Measurements from ENCODE around the gene DYNLT1. TPM values are rescaled to one million over a fixed set of nuclear protein-coding genes. Genes with fewer than 3 reads are reported as not detected.
"Not testable (repeated sequence)": the region's sequence is repeated elsewhere in the genome, so short reads cannot be mapped to it uniquely, and the experiment has no call there.

Gene DYNLT1
- total RNA-seq, 1 donor = 54.3 TPM

DNA sequence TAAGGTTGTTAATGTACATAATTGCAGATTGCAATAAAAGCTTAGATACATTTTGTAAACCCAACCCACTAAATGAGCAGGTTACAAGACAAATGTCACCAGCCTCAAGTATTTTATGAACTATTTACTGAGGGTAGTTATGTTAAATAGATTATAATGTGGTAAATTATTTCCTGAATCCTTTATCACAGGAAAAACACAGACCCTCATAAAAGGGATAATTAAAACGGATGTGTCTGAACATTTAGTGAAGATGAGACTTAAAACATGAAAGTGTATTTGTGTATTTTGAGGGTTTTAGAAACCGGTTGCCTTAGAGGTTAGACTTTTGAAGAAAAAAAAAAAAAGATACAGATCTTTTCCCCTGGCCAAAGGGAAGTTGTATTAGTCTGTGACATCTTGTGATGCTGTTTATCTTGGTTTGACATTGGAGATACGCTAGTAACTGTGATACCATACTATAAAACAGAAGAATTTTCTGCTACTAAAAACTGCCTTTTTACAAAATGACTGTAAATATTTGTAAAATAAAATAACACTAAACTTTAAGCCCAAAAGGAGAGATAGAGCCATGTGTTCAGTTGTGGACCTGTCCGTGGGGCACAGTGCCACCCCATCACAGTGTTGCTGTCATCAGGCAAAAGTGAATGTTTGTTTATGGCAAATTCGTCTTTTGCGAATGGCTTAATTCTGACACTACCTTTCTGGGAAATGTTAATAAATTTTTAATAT is 9.7 kb downstream of the DYNLT1 start:
- DNase-seq (ENCODE audit: insufficient read length, low spot score, missing footprints) = no peak
- Histone ChIP-seq H2AFZ (ENCODE audit: low read length) (no peak overlapping the region), H3K79me2 (ENCODE audit: insufficient read depth, low read length) (peaks cover 36% of the 10 kb centered on the region), H4K20me1 (ENCODE audit: insufficient read depth, low read length) (peaks cover 5% of the 10 kb centered on the region), H3K4me3 (ENCODE audit: insufficient read depth, low read length) (no peak overlapping the region), H3K4me2 (ENCODE audit: insufficient read depth, low read length) (no peak overlapping the region), H3K27ac (ENCODE audit: low read depth, low read length) (peak overlapping the region; percentile 19), H3K4me1 (ENCODE audit: insufficient read depth, low read length) (peaks cover 29% of the 10 kb centered on the region), H3K9me3 (ENCODE audit: low read depth, low read length) (no peaks in the 10 kb centered on the region), H3K36me3 (ENCODE audit: insufficient read depth, low read length) (peaks cover 44% of the 10 kb centered on the region), H3K27me3 (ENCODE audit: insufficient read depth, low read length) (no peaks in the 10 kb centered on the region)
- TF ChIP-seq, protein P1, sequence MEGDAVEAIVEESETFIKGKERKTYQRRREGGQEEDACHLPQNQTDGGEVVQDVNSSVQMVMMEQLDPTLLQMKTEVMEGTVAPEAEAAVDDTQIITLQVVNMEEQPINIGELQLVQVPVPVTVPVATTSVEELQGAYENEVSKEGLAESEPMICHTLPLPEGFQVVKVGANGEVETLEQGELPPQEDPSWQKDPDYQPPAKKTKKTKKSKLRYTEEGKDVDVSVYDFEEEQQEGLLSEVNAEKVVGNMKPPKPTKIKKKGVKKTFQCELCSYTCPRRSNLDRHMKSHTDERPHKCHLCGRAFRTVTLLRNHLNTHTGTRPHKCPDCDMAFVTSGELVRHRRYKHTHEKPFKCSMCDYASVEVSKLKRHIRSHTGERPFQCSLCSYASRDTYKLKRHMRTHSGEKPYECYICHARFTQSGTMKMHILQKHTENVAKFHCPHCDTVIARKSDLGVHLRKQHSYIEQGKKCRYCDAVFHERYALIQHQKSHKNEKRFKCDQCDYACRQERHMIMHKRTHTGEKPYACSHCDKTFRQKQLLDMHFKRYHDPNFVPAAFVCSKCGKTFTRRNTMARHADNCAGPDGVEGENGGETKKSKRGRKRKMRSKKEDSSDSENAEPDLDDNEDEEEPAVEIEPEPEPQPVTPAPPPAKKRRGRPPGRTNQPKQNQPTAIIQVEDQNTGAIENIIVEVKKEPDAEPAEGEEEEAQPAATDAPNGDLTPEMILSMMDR (IDR thresholded peaks at IDR 0.05; ENCODE audit: extremely low read depth, low read depth, low read length) = no peak

DNA sequence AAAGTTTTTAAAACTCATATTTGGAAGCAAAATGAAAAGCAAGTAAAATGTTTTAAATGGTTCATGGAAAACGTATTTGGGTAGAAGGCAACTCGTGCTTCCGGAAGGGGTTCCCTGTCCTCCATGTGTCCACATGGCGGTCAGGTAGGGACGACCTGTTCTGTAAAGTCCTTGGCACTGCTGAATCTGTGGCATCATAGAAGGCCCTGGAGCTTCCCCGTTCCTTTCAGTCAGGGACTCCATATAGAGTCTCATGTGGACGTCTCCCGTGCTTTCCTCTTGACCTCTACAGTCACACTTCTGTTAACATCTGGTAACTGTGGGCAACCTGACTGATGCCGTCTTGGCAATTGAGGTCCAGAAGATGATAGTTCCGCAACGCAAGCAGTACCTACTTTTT is 11.4 kb downstream of the DYNLT1 start:
- no peak for DNase-seq (ENCODE audit: insufficient read length, low spot score, missing footprints)
- no peaks in the 10 kb centered on the region for H4K20me1 ChIP-seq (ENCODE audit: insufficient read depth, low read length)
- TF ChIP-seq, protein P1 (IDR thresholded peaks at IDR 0.05; ENCODE audit: extremely low read depth, low read depth, low read length) = no peak
- H3K36me3 ChIP-seq (ENCODE audit: insufficient read depth, low read length) = peaks cover 60% of the 10 kb centered on the region
- H3K79me2 ChIP-seq (ENCODE audit: insufficient read depth, low read length) = peaks cover 27% of the 10 kb centered on the region
- no peaks in the 10 kb centered on the region for H3K27me3 ChIP-seq (ENCODE audit: insufficient read depth, low read length)
- no peak overlapping the region for H2AFZ ChIP-seq (ENCODE audit: low read length)
- no peak overlapping the region for H3K4me2 ChIP-seq (ENCODE audit: insufficient read depth, low read length)
- H3K4me1 ChIP-seq (ENCODE audit: insufficient read depth, low read length) = peaks cover 22% of the 10 kb centered on the region
- H3K4me3 ChIP-seq (ENCODE audit: insufficient read depth, low read length) = no peak overlapping the region
- H3K9me3 ChIP-seq (ENCODE audit: low read depth, low read length) = no peaks in the 10 kb centered on the region
- peak overlapping the region; percentile 88 for H3K27ac ChIP-seq (ENCODE audit: low read depth, low read length)

DNA sequence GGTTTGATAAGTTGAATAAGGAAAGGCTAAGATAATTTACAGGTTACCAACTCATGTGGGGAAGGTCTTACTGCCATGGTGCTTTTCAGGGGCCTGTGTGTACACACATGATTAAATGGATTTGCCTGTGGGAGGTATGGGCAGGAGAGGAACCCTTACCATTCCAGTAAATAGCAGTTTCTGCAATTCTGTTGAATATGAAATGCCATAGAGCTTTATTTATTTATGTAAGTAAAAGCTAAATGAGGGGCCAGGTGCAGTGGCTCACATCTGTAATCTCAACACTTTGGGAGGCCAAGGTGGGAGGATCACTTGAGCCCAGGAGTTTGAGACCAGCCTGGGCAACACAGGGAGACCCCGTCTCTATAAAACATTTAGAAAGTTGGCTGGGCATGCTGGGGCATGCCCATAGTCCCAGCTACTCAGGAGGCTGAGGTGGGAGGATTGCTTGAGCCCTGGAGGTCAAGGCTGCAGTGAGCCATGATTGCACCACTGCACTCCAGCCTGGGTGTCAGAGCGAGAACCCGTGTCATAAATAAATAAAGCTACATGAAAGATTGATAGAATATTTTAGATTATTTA is 11.9 kb downstream of the DYNLT1 start:
- Histone ChIP-seq H3K4me2 (ENCODE audit: insufficient read depth, low read length) (peak overlapping the region; percentile 66), H3K4me3 (ENCODE audit: insufficient read depth, low read length) (peak overlapping the region; percentile 40), H3K36me3 (ENCODE audit: insufficient read depth, low read length) (peaks cover 58% of the 10 kb centered on the region), H3K4me1 (ENCODE audit: insufficient read depth, low read length) (peaks cover 22% of the 10 kb centered on the region), H3K27ac (ENCODE audit: low read depth, low read length) (peak overlapping the region; percentile 88), H3K79me2 (ENCODE audit: insufficient read depth, low read length) (peaks cover 26% of the 10 kb centered on the region)
- not testable (repeated sequence) for H4K20me1 ChIP-seq (ENCODE audit: insufficient read depth, low read length); DNase-seq (ENCODE audit: insufficient read length, low spot score, missing footprints); H2AFZ ChIP-seq (ENCODE audit: low read length); H3K27me3 ChIP-seq (ENCODE audit: insufficient read depth, low read length); H3K9me3 ChIP-seq (ENCODE audit: low read depth, low read length)

DNA sequence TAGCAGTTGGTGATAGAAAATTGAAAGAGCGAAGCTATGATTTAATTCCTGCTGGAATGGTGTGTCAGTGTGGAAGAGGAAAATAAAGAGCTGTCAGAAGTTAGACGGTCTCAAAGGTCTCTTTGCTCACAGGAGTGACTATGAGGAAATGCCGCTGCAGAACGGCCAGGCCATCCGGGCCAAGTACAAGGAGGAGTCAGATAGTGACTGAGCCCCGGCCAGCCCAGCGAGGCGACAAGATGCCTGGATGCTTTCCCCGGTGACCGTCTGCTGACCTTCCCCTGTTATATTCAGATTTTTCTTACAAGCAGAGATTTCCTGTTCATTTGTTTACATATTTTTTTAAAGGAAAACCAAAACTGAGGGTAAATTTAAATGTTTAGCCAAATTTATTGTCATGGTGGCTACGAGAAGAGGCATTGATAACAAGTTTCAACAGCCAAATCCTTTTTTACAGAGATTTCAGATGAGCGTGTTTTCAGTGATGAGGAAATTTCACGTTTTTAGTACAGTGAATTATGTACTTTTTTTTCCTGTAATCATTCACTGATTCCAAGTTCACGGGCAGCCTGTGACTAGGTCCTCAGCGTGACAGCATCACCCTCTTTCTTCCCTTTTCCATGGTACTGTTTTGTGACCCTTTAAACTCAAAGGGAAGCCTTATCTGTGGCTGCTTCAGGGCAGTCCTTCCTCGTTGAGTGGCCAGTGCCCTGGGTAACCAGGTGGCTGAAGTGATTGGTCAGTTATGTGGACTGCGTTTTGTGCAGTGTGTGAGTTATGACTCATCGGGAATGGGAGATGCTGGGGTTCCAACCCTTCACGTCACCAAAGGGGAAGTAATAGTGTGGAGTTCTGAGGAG is 12.6 kb downstream of the DYNLT1 start:
- Histone ChIP-seq H3K79me2 (ENCODE audit: insufficient read depth, low read length) (peaks cover 23% of the 10 kb centered on the region), H3K27ac (ENCODE audit: low read depth, low read length) (peak overlapping the region; percentile 88), H3K27me3 (ENCODE audit: insufficient read depth, low read length) (no peaks in the 10 kb centered on the region), H3K4me3 (ENCODE audit: insufficient read depth, low read length) (peak overlapping the region; percentile 40), H3K4me1 (ENCODE audit: insufficient read depth, low read length) (peaks cover 22% of the 10 kb centered on the region), H4K20me1 (ENCODE audit: insufficient read depth, low read length) (no peaks in the 10 kb centered on the region), H3K4me2 (ENCODE audit: insufficient read depth, low read length) (peak overlapping the region; percentile 66), H3K36me3 (ENCODE audit: insufficient read depth, low read length) (peaks cover 55% of the 10 kb centered on the region), H2AFZ (ENCODE audit: low read length) (no peak overlapping the region), H3K9me3 (ENCODE audit: low read depth, low read length) (no peaks in the 10 kb centered on the region)
- TF ChIP-seq, protein P1 (IDR thresholded peaks at IDR 0.05; ENCODE audit: extremely low read depth, low read depth, low read length) = no peak
- peak; percentile 91 for DNase-seq (ENCODE audit: insufficient read length, low spot score, missing footprints)
